RWPE2 (cell line): Measurements from ENCODE around the gene HELZ.

ENCODE experiments used
- ATAC-seq: fragments of 200-7000 bp; cut with Tn5 transposase; 3 replicates; pipeline ENCODE4 v1.9.1; 2021; ENCODE audit warnings: low read depth
- DNase-seq: peaks from one replicate; pipeline ENCODE4 v3.0.0-alpha.2; 2020; ENCODE audit warnings: low spot score
- H3K27ac ChIP-seq: fragments of 450-650 bp; 2 replicates; pipeline ENCODE4 v1.5.1; 2017; ENCODE audit warnings: mild to moderate bottlenecking; ENCODE audit not compliant: poor library complexity, severe bottlenecking
- H3K27me3 ChIP-seq: fragments of 250-450 bp; sonication (Bioruptor Pico); 2 replicates; pipeline ENCODE4 v1.5.1; 2021; ENCODE audit warnings: mild to moderate bottlenecking, moderate library complexity; ENCODE audit not compliant: insufficient read depth, poor library complexity, severe bottlenecking
- H3K36me3 ChIP-seq: fragments of 250-450 bp; sonication (Bioruptor Pico); 2 replicates; pipeline ENCODE4 v1.5.1; 2020; ENCODE audit warnings: low read depth, mild to moderate bottlenecking, moderate library complexity
- H3K4me1 ChIP-seq: fragments of 250-450 bp; sonication (Bioruptor Pico); 2 replicates; pipeline ENCODE4 v1.5.1; 2021; ENCODE audit warnings: mild to moderate bottlenecking, moderate library complexity; ENCODE audit not compliant: insufficient read depth, poor library complexity, severe bottlenecking
- H3K4me3 ChIP-seq: fragments of 250-450 bp; sonication (Bioruptor Pico); 2 replicates; pipeline ENCODE4 v1.5.1; 2021; ENCODE audit warnings: mild to moderate bottlenecking, moderate library complexity; ENCODE audit not compliant: severe bottlenecking
- H3K9me3 ChIP-seq: fragments of 250-450 bp; sonication (Bioruptor Pico); 2 replicates; pipeline ENCODE4 v1.5.1; 2021; ENCODE audit warnings: mild to moderate bottlenecking, moderate library complexity; ENCODE audit not compliant: severe bottlenecking
- CTCF ChIP-seq: fragments of 450-650 bp; IDR thresholded peaks from one replicate; pipeline ENCODE4 v1.5.1; 2017; ENCODE audit warnings: mild to moderate bottlenecking, moderate library complexity; ENCODE audit not compliant: poor library complexity, severe bottlenecking

HELZ gene

GRCh38 chr17:67216578-67217320 is 28.2 kb downstream of the HELZ start:
- DNase-seq (no peak), ATAC-seq (no peak)
- TF ChIP-seq CTCF = no peak
- peaks cover 18% of the 10 kb centered on the region for H3K4me1 ChIP-seq
- H3K36me3 ChIP-seq = peaks cover 49% of the 10 kb centered on the region
- no peak overlapping the region for H3K4me3 ChIP-seq
- H3K9me3 ChIP-seq = no peaks in the 10 kb centered on the region
- no peaks in the 10 kb centered on the region for H3K27me3 ChIP-seq
- H3K27ac ChIP-seq = no peak overlapping the region

DNA sequence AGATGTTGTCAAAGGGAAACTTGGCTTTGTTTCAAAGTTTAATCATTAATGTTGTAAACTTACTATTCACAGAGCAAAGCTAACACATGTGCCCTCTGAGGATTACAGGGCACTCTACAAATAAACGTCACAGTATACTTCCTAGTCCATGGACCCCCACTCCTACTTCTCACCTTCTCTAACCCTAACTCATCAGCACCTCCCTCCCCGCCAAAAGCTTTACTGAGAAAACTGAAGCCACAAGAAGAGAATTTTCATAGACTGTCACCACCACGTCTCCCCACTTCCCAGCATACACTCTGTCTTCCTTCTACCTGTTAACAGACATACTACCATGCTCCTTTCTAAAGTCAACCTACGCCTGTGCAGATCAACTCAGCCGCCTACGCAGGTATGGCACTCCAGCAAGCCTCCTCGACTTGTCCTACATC is 29.0 kb downstream of the HELZ start:
- no peak for TF ChIP-seq CTCF

GRCh38 chr17:67212714-67213417 is 32.1 kb downstream of the HELZ start:
- peak; percentile 65 for ATAC-seq
- TF ChIP-seq CTCF = no peak
- H3K4me3 ChIP-seq = no peak overlapping the region
- peaks cover 24% of the 10 kb centered on the region for H3K4me1 ChIP-seq
- no peaks in the 10 kb centered on the region for H3K27me3 ChIP-seq
- H3K36me3 ChIP-seq = peaks cover 44% of the 10 kb centered on the region
- H3K27ac ChIP-seq = peak overlapping the region; percentile 46
- H3K9me3 ChIP-seq = no peaks in the 10 kb centered on the region
- DNase-seq = no peak

More for the DNA sequence above, 29.0 kb downstream of the HELZ start:
- H3K27ac ChIP-seq = no peak overlapping the region
- no peak overlapping the region for H3K4me3 ChIP-seq
- no peaks in the 10 kb centered on the region for H3K9me3 ChIP-seq
- no peak for ATAC-seq
- no peaks in the 10 kb centered on the region for H3K27me3 ChIP-seq
- H3K4me1 ChIP-seq = peaks cover 24% of the 10 kb centered on the region
- peaks cover 56% of the 10 kb centered on the region for H3K36me3 ChIP-seq
- DNase-seq = no peak

- H3K4me3 ChIP-seq = no peak overlapping the region
- no peak for ATAC-seq
- H3K27me3 ChIP-seq = no peaks in the 10 kb centered on the region
- H3K36me3 ChIP-seq = peaks cover 40% of the 10 kb centered on the region
- no peak for DNase-seq
- TF ChIP-seq CTCF = no peak
- H3K4me1 ChIP-seq = peaks cover 24% of the 10 kb centered on the region
- H3K9me3 ChIP-seq = no peaks in the 10 kb centered on the region
- peak overlapping the region; percentile 46 for H3K27ac ChIP-seq
These were observed 32.8 kb downstream of the HELZ start for GRCh38 chr17:67212231-67212630.
